K562 (cell line): ENCODE data around the gene VPS9D1. TPM values are rescaled to one million over a fixed set of nuclear protein-coding genes. Genes with fewer than 3 reads are reported as not detected.

Source experiments
- ATAC-seq: fragments of 200-7000 bp; cut with Tn5 transposase; 3 replicates; pipeline ENCODE4 v1.9.1; 2020; ENCODE audit warnings: moderate library complexity
- BruUV-seq: library from RNA; stranded (reverse); fragments of 400-500 nt; replicated peaks from 2 replicates; lab custom pipeline; 2021; lab: Mats Ljungman, UMichigan
- CTCF ChIA-PET: fragments of 300-600 bp; formaldehyde crosslinking; extraction: SDS; loops from one replicate; lab custom pipeline; 2021; ENCODE audit warnings: low intra/inter-chr PET ratio; lab: Yijun Ruan, JAX
- POLR2A ChIA-PET: fragments of 300-600, 350-650 bp; sonication (Branson Sonifier 250); formaldehyde crosslinking; extraction: SDS; loops from one replicate; lab custom pipeline; 2021; ENCODE audit warnings: antibody characterized with exemption, inconsistent platforms; lab: Yijun Ruan, JAX
- DNase-seq, 4 experiments: peaks; one replicate each; pipeline versions ENCODE4 v3.0.0 to v3.0.0-alpha.2; 2011 to 2018; ENCODE audit warnings: low spot score in 3 of 4, mixed read lengths in 3 of 4; ENCODE audit errors: extremely low read depth in 1 of 4
- FAIRE-seq: peaks from 2 replicates; lab custom pipeline; 2011; peaks lifted over from hg19 to GRCh38; lab: Jason Lieb, UNC
- H2AFZ ChIP-seq: 2 replicates; pipeline ENCODE4 v1.6.0; 2011; ENCODE audit warnings: low read depth, low read length, control low read depth, inconsistent platforms
- H3K27ac ChIP-seq: fragments of 200-600 bp; 3 replicates; pipeline ENCODE4 v1.8.0; 2011; ENCODE audit warnings: low read depth, mild to moderate bottlenecking, control low read depth, inconsistent platforms, low read length, moderate library complexity, mixed read lengths; ENCODE audit errors: extremely low read depth
- H3K27me3 ChIP-seq, 2 experiments: fragments of 300-600 bp in 1 of 2; 2 replicates in 1 of 2; 3 replicates in 1 of 2; pipeline versions ENCODE4 v1.6.0 to v1.8.0; 2011; ENCODE audit warnings: inconsistent platforms in 2 of 2, low read length in 2 of 2, mild to moderate bottlenecking in 1 of 2, mixed read lengths in 1 of 2, moderate library complexity in 1 of 2; ENCODE audit not compliant: control insufficient read depth in 2 of 2, insufficient read depth in 2 of 2
- H3K36me3 ChIP-seq: fragments of 300-600 bp; 3 replicates; pipeline ENCODE4 v1.8.0; 2011; ENCODE audit warnings: mild to moderate bottlenecking, low read length, inconsistent platforms; ENCODE audit not compliant: control insufficient read depth, insufficient read depth
- H3K4me1 ChIP-seq, 2 experiments: fragments of 200-600 bp in 1 of 2; replicated peaks in 1 of 2; 2 replicates in 1 of 2; 3 replicates in 1 of 2; pipeline versions ENCODE4 v1.5.1 to v1.8.0; 2011; ENCODE audit warnings: inconsistent platforms in 2 of 2, low read length in 2 of 2, mild to moderate bottlenecking in 1 of 2, mixed read lengths in 1 of 2, moderate library complexity in 1 of 2; ENCODE audit not compliant: control insufficient read depth in 2 of 2, insufficient read depth in 2 of 2
- H3K4me2 ChIP-seq: 2 replicates; pipeline ENCODE4 v1.6.1; 2011; ENCODE audit warnings: low read length, control low read depth, inconsistent platforms, mixed read lengths; ENCODE audit not compliant: insufficient read depth
- H3K4me3 ChIP-seq: fragments of 200-600 bp; sonication (generic), shearing (Covaris generic); 2 replicates; pipeline ENCODE4 v1.5.1; 2016; ENCODE audit warnings: control low read depth, inconsistent platforms
- H3K79me2 ChIP-seq: fragments of 200-600 bp; 3 replicates; pipeline ENCODE4 v1.8.0; 2011; ENCODE audit warnings: low read length, inconsistent platforms; ENCODE audit not compliant: control insufficient read depth, insufficient read depth
- H3K9ac ChIP-seq, 2 experiments: 2 replicates each; pipeline versions ENCODE4 v1.6.0 to v1.6.1; 2011; ENCODE audit warnings: low read depth in 2 of 2, low read length in 2 of 2, control low read depth in 1 of 2, inconsistent platforms in 1 of 2, mild to moderate bottlenecking in 1 of 2, mixed read lengths in 1 of 2; ENCODE audit not compliant: insufficient read depth in 1 of 2
- H3K9me1 ChIP-seq: one replicate; pipeline ENCODE4 v1.6.0; 2011; ENCODE audit warnings: inconsistent platforms, mild to moderate bottlenecking, low read length, moderate library complexity; ENCODE audit not compliant: control insufficient read depth, insufficient read depth
- H3K9me3 ChIP-seq: replicated peaks from 2 replicates; pipeline ENCODE4 v1.5.1; 2011; ENCODE audit warnings: low read depth, low read length, inconsistent platforms; ENCODE audit not compliant: control insufficient read depth, insufficient read depth
- H4K20me1 ChIP-seq: replicated peaks from 2 replicates; pipeline ENCODE4 v1.6.1; 2011; ENCODE audit warnings: low read length, inconsistent platforms, mixed read lengths; ENCODE audit not compliant: control insufficient read depth, insufficient read depth
- BHLHE40 ChIP-seq: IDR thresholded peaks from 2 replicates; pipeline ENCODE4 v1.6.1; 2011; ENCODE audit warnings: low read length, improper control_type of control experiment
- CHD1 ChIP-seq: fragments of 200-600 bp; sonication (generic); IDR thresholded peaks from one replicate; pipeline ENCODE4 v1.6.1; 2012; ENCODE audit warnings: mild to moderate bottlenecking, moderate library complexity, low read length, inconsistent platforms
- HDAC6 ChIP-seq: IDR thresholded peaks from 2 replicates; pipeline ENCODE4 v1.6.1; 2012; ENCODE audit warnings: low read depth, mild to moderate bottlenecking, control low read depth, inconsistent platforms, low read length, moderate library complexity
- MEIS2 ChIP-seq: fragments of 450-650 bp; IDR thresholded peaks from 2 replicates; pipeline ENCODE4 v1.6.1; 2014; ENCODE audit warnings: mild to moderate bottlenecking; ENCODE audit not compliant: partially characterized antibody
- NFATC3 ChIP-seq: fragments of 450-650 bp; IDR thresholded peaks from 2 replicates; pipeline ENCODE4 v1.6.1; 2017; ENCODE audit warnings: mild to moderate bottlenecking
- NRF1 ChIP-seq, 2 experiments: fragments of 450-650 bp; IDR thresholded peaks in 1 of 2; conservative IDR thresholded peaks in 1 of 2; 2 replicates each; pipeline ENCODE4 v1.6.1; 2014; ENCODE audit warnings: mild to moderate bottlenecking in 2 of 2
- POLR2G ChIP-seq: fragments of 200-400 bp; formaldehyde crosslinking; IDR thresholded peaks from 2 replicates; pipeline ENCODE4 v1.6.1; 2017; ENCODE audit warnings: low read depth, mild to moderate bottlenecking, antibody characterized with exemption, low read length, moderate library complexity
- RBFOX2 ChIP-seq: fragments of 200-400 bp; formaldehyde crosslinking; IDR thresholded peaks from 2 replicates; pipeline ENCODE4 v1.6.1; 2017; ENCODE audit warnings: low read depth, mild to moderate bottlenecking, low read length, moderate library complexity
- SUPT5H ChIP-seq: fragments of 450-650 bp; IDR thresholded peaks from 2 replicates; pipeline ENCODE4 v1.6.1; 2016
- ZC3H11A ChIP-seq: IDR thresholded peaks from 2 replicates; pipeline ENCODE4 v1.6.1; 2012; ENCODE audit warnings: low read depth, low read length, improper control_type of control experiment
- WGBS: fragments of 100-300 bp; shearing (Covaris generic); methylation state at CpG from one replicate; pipeline ENCODE4 v1.1.6; 2016; ENCODE audit warnings: low coverage, mixed read lengths; ENCODE audit not compliant: insufficient coverage; ENCODE audit errors: missing lambda C conversion rate; 5-methylcytosine and 5-hydroxymethylcytosine counted together
- in situ Hi-C: fragments of 300-500 bp; cut with MboI; formaldehyde crosslinking; loops from 4 replicates; pipeline ENCODE4 v1.15.0; 2018; ENCODE audit warnings: inconsistent platforms, mixed read lengths
- intact Hi-C: fragments of 100-400 bp; cut with micrococcal nuclease; formaldehyde crosslinking; loops from 2 replicates; pipeline ENCODE4 v1.14.2; 2022
- polyA plus RNA-seq, 8 experiments: library from polyadenylated mRNA; depleted of rRNA in 4 of 8; stranded (reverse) in 5 of 8; unstranded in 3 of 8; fragments of >200 nt; fragmentation: Nextera tagmentation in 2 of 8; fragmentation: Illumina TruSeq in 1 of 8; extraction: Ambion mirVana in 2 of 8; extraction: Trizol in 1 of 8; gene quantifications; 2 replicates each; pipeline versions ENCODE4 v1.2.1 to v1.2.3, GENCODE V29; 2011 to 2014; ENCODE audit warnings: inconsistent platforms in 1 of 8, missing spikeins in 1 of 8
- total RNA-seq, 7 experiments: library from RNA; depleted of rRNA in 6 of 7; stranded (reverse); fragments of >200 nt in 6 of 7; fragmentation: Illumina TruSeq in 2 of 7; extraction: Trizol in 2 of 7; gene quantifications; 2 replicates each; pipeline versions ENCODE4 v1.2.1 to v1.2.3, GENCODE V29; 2011 to 2021; ENCODE audit warnings: low replicate concordance in 1 of 7
- TF ChIP-seq, protein P1 (sequence below): fragments of 450-650 bp; IDR thresholded peaks from 2 replicates; pipeline ENCODE4 v1.6.1; 2016
- TF ChIP-seq, protein P2 (sequence below): sonication (generic); formaldehyde crosslinking; IDR thresholded peaks from 2 replicates; pipeline ENCODE4 v1.8.0; 2022; ENCODE audit warnings: mild to moderate bottlenecking, missing genetic modification reagents

Gene VPS9D1
- total and polyA plus RNA-seq, 9 of the 15 experiments (the other 6 are each of a cell fraction or from before 2014, with no cell fraction given): 0.33 to 3.1 (median 1.1) TPM

DNA sequence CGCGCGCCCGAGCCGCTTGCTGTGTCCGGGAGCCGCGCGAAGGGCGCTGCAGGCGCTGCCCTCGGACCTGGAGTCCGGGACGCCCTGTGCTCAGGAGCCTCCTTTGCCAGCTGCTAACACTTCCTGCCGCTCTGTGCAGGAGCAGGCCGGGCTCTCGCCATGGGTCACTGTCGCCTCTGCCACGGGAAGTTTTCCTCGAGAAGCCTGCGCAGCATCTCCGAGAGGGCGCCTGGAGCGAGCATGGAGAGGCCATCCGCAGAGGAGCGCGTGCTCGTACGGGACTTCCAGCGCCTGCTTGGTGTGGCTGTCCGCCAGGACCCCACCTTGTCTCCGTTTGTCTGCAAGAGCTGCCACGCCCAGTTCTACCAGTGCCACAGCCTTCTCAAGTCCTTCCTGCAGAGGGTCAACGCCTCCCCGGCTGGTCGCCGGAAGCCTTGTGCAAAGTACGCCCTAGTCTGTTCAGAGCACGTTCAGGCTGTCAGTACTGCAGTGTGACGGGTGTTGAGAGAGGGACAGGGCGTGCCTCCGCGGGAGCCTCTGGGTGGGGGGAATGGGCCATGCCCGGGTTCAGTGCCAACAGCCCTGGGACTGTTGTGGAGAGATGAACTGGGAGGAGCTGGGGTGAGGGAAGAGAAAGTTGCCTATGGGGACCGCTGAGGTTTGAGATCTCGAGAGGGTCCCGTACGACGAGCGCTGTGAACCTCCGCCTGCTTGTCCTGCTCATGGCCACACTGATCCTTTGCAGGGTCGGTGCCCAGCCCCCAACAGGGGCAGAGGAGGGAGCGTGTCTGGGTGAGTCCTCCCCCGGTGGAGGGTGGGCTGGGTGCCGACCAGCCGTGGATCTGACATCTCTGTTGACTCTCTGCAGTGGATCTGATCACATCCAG is 1.9 kb upstream of the VPS9D1 start:
- H3K27ac ChIP-seq: peak overlapping the region; percentile 88
- ATAC-seq: peak; percentile 0; the same call in 2 of the 3 replicates
- peak; percentile 32 for FAIRE-seq
- peak overlapping the region; percentile 94 for H3K4me2 ChIP-seq
- intact Hi-C loops (no loop called here), in situ Hi-C loops (no loop called here)
- H3K9ac ChIP-seq: peak overlapping the region; percentile 85 to 93
- no peaks in the 10 kb centered on the region for H3K9me3 ChIP-seq
- CTCF ChIA-PET: no interaction called here
- peaks cover 37 to 60% of the 10 kb centered on the region in 2 experiments for H3K4me1 ChIP-seq
- peaks cover 58% of the 10 kb centered on the region for H3K36me3 ChIP-seq
- H3K79me2 ChIP-seq: peaks cover 43% of the 10 kb centered on the region
- peak overlapping the region; percentile 98 for H3K4me3 ChIP-seq
- peak in 1 of 4 experiments; percentile 77 for DNase-seq
- BruUV-seq: TSS peak; percentile 43
- 22% methylated on average over 52 of the region's 56 CpGs for WGBS
- POLR2A ChIA-PET: interaction anchor here (0.7 to 1.1 kb wide), 3 partner anchors 10 to 46 kb away, joined by 3 to 4 read pairs (median 3); no protein-coding TSS in a partner anchor
- H4K20me1 ChIP-seq: peaks cover 33% of the 10 kb centered on the region
- peaks cover 11% of the 10 kb centered on the region for H3K9me1 ChIP-seq
- no peaks in the 10 kb centered on the region for H3K27me3 ChIP-seq
- no peak overlapping the region for H2AFZ ChIP-seq
- TF ChIP-seq NRF1 (conservative IDR thresholded peaks at IDR 0.05 in 1 of 2, IDR thresholded peaks at IDR 0.05 in 1 of 2) (peak; percentile 12 to 24; a peak in 2 of 4 replicates), CHD1 (no peak), POLR2G (peak; percentile 9; the same call in 1 of the 2 replicates), BHLHE40 (0 out of 2 replicates have a peak, but pooled peaks have one; percentile 12), NFATC3 (no peak), RBFOX2 (peak; percentile 14; the same call in 1 of the 2 replicates), HDAC6 (0 out of 2 replicates have a peak, but pooled peaks have one; percentile 37), ZC3H11A (no peak), MEIS2 (peak; percentile 20), SUPT5H (0 out of 2 replicates have a peak, but pooled peaks have one; percentile 25)
- TF ChIP-seq, protein P1, sequence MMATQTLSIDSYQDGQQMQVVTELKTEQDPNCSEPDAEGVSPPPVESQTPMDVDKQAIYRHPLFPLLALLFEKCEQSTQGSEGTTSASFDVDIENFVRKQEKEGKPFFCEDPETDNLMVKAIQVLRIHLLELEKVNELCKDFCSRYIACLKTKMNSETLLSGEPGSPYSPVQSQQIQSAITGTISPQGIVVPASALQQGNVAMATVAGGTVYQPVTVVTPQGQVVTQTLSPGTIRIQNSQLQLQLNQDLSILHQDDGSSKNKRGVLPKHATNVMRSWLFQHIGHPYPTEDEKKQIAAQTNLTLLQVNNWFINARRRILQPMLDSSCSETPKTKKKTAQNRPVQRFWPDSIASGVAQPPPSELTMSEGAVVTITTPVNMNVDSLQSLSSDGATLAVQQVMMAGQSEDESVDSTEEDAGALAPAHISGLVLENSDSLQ: peak; percentile 34; the same call in 1 of the 2 replicates
- TF ChIP-seq, protein P2, sequence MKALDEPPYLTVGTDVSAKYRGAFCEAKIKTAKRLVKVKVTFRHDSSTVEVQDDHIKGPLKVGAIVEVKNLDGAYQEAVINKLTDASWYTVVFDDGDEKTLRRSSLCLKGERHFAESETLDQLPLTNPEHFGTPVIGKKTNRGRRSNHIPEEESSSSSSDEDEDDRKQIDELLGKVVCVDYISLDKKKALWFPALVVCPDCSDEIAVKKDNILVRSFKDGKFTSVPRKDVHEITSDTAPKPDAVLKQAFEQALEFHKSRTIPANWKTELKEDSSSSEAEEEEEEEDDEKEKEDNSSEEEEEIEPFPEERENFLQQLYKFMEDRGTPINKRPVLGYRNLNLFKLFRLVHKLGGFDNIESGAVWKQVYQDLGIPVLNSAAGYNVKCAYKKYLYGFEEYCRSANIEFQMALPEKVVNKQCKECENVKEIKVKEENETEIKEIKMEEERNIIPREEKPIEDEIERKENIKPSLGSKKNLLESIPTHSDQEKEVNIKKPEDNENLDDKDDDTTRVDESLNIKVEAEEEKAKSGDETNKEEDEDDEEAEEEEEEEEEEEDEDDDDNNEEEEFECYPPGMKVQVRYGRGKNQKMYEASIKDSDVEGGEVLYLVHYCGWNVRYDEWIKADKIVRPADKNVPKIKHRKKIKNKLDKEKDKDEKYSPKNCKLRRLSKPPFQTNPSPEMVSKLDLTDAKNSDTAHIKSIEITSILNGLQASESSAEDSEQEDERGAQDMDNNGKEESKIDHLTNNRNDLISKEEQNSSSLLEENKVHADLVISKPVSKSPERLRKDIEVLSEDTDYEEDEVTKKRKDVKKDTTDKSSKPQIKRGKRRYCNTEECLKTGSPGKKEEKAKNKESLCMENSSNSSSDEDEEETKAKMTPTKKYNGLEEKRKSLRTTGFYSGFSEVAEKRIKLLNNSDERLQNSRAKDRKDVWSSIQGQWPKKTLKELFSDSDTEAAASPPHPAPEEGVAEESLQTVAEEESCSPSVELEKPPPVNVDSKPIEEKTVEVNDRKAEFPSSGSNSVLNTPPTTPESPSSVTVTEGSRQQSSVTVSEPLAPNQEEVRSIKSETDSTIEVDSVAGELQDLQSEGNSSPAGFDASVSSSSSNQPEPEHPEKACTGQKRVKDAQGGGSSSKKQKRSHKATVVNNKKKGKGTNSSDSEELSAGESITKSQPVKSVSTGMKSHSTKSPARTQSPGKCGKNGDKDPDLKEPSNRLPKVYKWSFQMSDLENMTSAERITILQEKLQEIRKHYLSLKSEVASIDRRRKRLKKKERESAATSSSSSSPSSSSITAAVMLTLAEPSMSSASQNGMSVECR (CRISPR knock-in tag): peak; percentile 64
